Islet precursor cell (in vitro differentiated cells): ENCODE results near the gene FOXM1.

Experiments used
- DNase-seq: peaks from one replicate; pipeline ENCODE4 v3.0.0-alpha.2; 2018

FOXM1 gene

DNA sequence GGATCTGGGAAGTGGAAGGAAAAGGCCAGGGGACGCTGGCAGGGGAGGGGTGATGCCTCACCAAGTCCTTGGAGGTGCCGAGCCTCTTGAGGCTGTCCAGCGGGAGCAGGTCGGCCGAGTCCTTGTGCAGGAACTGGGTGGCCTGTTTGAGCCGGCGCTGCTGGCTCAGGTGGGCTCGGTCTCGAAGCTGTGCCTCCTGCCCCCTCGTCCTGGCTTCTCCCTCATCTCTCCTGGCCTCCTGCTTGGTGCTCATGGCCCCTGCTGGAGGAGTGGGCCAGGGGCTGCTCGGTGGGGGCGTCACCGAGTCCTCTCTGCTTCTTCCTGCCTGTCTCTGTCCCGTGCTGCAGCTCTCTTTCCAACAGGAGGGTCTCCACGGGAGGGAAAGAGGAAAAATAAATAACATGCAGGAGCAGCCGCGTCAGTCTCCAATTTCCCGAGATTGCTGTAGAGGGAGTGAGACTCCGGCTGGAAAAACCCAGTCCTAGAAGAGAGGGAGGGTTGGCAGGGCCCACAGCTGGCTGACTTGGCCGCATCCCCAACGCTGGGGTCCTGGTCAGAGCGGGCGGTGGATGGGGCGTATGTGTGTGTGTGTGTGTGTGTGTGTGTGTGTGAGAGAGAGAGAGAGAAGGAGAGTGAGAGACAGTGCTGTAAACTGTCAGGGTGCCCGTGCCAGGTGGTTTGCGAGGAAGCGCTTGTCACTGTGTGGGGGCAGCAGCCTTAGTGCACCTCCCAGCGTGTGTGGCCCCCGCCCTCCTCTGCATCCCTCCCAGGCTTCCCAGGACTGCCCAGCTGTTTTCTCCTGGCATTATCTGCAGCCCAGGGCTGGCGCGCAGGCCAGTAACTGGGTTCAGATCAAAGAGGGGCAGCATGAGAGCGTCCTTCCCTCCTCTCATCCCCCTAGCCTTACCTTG lies 42.1 kb downstream of the FOXM1 start, which contains the start of gene NRIP2:
Gene NRIP2, minus strand, starts transcription at position 455 of the 911 bp plus-strand sequence. Its CDS starts 52 bp downstream, at position 403.
- DNase-seq, result peak; percentile 61

DNA sequence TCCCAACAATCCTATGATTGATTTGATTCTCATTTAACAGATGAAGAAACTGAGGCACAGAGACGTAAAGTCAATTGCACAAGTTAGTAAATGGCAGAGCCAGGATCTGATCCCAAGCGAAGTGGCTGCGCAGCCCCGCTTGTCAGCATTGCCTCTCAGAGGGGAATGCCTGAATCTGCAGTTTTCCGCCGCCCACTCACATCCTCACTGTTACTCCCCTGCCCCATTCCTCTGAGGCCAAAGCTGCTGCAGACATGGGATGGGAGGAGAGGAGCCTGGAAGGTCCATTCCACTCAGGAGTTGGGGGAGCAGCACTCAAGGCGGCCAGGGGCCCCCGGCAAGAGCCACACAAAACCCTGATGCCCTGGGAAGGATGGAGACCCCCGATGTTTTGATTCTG lies 43.2 kb downstream of the FOXM1 start:
- DNase-seq, result peak; percentile 64

DNA sequence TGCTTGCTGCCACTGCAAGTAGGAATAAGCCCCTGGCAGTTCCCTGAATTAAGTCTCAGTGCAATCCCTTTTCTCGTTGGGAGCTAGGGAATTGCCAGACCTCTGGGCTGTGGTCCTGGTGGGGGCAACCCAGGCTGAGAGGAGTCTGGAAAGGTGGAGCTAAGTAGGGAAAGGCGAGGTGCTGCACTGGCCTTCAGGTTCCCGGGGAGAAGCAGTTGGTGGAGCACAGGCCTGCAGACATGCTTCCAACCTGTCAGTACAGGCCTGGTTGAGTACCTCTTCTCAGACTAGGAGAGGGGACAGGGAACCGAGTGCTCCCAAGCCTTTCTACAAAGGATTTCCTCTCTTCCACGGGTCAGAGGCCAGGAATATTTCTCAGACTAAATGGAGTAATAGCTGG lies 43.6 kb downstream of the FOXM1 start:
- DNase-seq, result peak; percentile 59

DNA sequence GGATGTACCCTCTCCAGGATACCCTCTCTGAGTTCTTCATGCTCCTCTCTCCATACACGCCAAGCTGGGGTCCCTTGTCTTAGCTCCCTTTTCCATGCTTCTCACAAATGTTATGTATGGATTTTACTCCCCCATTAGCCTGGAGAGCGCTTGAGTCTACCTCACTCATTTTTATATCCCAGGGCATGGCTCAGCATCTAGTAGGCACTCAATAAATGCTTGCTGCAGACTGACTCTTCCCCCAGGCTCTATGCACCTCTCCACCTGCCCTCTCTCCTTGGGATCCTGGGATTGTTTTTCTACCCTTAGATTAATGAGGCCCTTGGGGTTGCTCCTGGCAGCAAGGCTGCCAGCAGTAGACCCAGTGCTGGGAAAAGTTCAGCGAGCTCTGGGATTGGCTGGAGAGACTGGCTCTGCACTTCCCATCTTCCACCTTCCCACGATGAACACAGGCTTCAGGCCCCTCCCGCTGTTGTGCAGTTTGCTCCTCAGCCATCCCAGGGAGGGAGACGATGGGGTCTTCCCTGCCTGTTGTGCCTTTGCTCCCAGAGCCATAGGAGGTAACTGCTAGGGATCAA lies 44.3 kb downstream of the FOXM1 start:
- no peak for DNase-seq

DNA sequence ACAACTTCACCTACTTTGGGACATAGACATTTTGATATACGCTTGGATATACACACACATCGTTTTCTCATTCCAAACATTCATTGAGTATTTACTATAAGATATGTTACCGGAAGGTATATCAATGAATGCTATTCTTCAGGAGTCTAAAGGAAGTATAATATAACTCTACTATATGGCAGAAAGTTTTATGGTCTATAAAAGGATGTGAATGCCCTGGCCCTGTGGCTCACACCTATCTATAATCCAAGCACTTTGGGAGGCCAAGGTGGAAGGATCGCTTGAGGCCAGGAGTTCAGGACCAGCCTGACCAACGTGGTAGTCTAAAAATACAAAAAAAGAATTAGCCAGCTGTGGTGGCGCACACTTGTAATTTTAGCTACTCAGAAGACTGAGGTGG lies 47.7 kb downstream of the FOXM1 start:
- no peak for DNase-seq

DNA sequence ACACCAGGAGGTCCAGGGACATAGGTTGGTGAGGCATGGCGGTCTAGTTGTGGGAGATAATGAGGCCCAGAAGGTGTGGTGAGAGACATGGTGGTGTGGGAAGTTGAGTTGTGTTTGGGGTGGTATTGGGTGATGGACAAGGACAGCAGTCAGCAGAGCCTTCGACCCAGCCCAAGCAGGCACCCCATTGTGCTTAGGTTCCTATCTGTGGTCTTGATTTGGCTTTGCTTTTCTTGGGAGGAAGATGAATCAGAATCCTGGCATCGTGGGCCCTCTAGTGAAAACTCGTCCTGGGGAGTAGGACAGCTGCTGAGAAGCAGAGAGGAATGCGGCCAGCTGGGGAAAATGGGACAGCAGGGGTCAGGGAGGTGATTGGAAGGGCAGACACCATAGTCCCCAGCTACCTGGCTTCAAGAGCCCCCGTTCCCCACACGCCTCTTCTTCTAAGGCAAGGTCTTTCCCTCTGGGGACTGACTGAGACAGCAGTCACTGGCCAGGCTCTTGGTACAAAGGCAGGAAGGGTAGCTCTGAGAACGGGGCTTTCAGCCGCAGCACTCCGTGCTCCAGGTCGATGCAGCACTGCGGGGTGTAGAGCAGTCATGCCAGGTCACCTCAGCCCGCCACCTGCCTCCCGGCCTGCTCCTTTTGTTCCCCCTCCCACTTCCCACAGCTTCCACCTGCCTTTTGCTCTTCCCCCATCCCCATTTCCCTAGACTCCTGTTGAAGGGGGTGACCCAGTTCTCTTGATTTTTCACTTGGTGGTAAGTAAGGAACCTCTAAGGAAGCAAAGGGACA lies 50.1 kb downstream of the FOXM1 start:
- no peak for DNase-seq

DNA sequence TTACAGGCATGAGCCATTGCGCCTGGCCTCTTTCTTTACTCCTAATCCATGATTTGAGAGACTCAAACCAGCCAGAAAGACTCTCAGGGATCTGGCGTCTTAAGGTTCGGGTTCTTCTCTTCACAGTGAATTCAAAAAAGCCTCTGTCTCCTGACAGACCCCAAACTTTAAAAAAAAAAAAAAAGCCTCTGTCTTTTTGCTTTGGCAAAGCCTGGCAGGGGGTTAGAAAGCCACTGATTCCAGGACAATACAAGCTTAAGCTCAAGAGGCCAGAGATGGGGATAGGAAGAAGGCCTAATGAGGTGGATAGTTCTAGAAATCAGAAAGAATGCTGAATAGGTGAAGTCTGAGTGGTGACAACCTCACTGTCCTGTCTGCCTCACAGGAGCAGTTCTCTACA lies 50.9 kb downstream of the FOXM1 start:
- DNase-seq, result no peak

DNA sequence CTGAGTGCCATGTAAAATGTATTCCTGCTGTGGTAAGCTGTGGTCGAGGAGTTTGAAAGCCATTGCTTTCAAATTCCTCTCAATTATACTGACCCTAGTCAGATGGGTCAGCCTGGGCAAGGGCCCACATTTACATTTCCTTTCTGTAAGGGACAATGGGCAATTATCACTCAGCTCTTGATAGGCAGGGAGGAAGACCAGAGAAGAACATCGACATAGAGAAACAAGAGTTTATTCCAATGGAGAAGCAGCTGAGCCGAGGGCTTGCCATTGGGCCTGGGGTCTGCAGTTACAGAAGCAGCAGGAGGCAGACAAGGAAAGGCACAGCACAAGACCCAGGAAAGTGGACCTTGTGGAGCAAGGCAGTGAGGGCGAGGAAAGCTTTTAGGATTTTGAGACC lies 51.8 kb downstream of the FOXM1 start:
- no peak for DNase-seq

DNA sequence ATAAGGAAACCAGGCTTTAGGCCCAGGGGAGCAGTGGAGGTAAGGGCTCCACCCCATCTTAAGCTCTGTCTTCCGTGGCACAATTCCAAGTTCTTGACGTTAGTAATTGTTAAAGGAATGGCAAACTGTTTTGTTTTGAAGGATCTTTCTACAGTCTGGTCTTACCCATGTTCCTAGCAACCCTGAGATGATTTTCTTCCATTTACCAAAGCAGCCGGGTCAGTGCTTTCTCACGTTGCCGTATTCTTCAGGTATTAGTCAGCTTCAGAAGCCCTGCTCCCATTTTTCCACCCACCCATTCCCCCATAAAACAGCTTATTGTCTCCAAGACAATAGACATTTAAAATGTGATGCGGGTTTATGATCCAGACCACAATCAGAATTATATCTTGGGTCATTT lies 52.4 kb downstream of the FOXM1 start:
- no peak for DNase-seq

DNA sequence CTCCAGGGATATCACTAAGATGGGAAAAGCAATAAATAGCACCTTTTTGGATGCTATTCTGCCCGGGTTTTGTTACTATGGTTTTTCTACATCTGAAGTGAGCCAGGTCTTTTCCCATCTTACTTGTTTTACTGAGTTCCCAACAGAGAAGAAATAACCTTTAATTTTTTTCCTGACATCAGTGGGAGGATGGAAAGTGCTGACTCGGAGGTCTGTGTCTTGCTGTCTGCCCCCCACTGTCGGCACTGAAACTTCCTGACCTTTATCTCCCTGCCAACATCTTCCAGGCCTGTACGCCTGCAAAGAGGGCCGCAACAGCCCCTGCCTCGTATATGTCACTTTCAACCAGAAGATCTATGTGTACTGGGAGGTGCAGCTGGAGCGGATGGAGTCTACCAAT lies 53.5 kb downstream of the FOXM1 start:
- DNase-seq, result no peak

DNA sequence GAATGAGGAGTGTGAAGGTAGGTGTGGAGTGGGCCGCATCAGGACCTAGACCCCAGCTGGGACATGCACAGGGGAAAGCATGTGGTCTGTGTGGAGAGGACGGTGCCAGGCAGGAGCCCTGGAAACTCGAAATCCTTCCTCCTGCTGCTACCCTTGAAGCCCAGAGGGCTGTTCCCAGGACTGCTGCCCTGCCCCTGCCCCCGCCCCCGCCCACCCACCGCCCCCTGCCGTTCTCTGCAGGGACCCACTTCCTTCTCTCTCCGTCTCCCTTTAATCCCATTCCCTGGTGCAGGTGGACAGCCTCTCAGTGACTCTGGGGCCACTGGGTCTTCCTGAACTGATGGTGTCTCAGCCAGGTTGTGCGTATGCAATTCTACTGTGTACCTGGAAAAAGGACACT lies 56.5 kb downstream of the FOXM1 start:
- no peak for DNase-seq

DNA sequence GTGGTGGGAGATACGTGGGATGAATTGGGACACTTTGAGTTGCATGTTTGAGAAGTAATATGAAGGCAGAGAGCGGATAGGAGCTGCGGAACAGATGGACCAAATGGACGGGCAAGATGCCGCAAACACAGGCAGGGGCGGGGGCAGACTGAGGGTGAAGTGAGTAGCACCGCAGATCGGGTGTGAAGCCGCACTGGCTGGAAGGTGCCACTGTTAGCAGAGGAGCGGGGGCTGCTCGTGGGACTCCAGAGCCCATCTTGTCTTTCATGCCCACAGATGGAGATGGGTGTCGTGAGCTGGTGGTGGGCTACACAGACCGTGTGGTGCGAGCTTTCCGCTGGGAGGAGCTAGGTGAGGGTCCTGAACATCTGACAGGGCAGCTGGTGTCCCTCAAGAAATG lies 57.2 kb downstream of the FOXM1 start:
- DNase-seq, result no peak

DNA sequence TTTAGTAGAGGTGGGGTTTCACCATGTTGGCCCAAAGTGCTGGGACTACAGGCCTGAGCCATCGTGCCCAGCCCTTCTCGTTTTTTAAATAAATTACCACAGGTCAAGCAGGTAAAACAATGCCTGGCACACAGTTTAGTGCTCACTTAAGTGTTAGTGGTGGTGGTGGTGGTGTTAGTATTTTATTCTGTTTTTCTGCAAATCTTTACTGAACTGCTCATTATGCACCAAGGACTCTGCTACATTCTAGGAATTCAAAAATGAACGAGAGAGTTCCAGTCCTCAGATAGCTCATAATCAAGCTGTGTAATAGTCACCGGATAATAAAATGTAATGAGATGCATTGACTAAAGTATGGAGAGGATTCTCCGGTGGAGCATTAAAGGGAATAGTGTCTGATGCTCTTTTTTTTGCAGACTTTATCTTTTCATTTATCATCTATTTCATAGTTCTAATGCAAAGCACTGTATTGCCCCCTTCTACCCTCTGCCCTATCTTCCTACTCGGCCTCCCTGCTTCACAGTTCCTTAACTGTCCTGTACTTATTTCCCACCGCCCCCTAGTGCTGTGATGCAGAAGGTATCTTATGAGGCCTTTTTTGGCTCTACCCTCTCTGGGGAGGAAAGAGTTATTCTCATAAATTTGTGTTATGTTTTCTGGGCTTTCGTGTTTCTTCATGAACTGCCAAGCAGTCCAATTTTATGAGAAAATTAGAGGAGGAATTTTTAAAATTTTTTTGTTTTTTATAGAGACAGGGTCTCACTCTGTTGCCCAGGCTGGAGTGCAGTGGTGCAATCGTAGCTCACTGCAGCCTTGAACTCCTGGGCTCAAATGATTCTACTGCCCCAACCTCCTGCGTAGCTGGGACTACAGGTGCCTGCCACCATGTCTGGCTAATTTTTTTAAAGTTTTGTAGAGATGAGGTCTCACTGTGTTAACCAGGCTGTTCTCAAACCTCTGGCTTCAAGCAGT lies 63.5 kb downstream of the FOXM1 start:
- peak; percentile 81 for DNase-seq

DNA sequence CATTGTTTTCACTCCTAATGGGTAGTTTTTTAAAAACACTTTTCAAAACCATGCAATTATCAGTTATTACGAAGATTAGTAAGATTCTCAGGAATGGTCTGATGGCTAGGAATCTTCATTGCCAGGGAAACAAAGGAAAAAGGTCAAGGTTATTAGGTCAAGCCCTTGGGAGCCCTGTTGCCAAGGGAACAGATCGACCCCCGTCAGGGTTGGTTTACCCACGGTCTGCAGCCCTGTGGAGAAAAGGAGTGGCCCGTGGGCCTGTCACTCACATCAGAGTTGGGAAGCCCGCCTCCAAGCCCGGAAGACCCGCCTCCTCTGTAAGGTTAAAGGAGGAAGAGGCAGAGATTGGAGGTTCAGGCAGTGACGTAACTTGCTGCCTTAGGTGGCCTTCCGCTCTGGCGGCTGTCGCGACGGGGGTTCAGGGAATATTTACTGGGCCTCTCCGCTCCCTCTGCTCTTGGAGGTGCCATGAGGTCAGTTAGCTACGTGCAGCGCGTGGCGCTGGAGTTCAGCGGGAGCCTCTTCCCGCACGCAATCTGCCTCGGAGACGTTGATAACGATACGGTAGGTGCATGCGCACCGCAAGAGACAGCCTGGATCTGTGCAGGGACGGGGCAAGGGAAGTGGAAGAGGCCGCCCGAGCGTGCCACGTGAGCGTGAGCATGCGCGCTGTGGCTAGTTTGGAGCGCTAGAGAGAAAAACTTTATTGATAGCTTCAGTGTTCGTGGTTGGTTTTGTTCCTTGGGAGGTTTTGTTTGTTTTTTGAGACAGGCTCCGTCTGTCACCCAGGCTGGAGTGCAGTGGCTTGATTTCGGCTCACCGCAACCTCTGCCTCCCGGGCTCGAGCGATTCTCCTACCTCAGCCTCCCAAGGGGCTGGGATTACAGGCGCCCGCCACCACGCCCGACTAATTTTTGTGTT lies 64.4 kb downstream of the FOXM1 start, which contains the start of gene ITFG2:
Gene ITFG2, plus strand, starts transcription at position 379 of the 924 bp plus-strand sequence. Its CDS starts 93 bp downstream, at position 472.
- DNase-seq, result peak; percentile 100

DNA sequence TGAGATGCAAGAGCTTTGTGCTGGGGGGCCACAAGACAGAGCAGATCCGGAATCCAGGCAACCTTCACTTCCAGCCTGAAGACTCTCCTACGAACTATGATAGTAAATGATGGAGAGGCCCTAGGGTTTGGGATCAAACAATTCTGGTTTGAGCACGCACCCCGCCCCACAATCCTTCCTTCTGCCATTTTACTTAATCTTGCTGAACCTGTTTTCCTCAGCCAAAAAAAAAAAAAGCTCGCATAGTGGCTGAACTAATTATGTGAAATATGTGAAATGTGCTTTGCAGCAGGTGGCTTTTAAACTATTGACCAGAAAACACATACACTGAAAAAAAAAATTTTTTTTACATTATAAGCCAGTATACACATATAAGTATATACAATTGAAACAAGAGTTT lies 65.2 kb downstream of the FOXM1 start:
- no peak for DNase-seq
